GM19035 (cell line): ENCODE results near the gene SLC9A9.

Experiments used
- ATAC-seq: cut with Tn5 transposase; IDR thresholded peaks from one replicate; pipeline ENCODE4 v1.9.1; 2021; ENCODE audit not compliant: unreplicated experiment

Gene SLC9A9

GRCh38 chr3:143267989-143268388, 580.3 kb downstream of the SLC9A9 start:
- ATAC-seq: no peak

GRCh38 chr3:143266927-143267326, 581.3 kb downstream of the SLC9A9 start:
- ATAC-seq: no peak

DNA sequence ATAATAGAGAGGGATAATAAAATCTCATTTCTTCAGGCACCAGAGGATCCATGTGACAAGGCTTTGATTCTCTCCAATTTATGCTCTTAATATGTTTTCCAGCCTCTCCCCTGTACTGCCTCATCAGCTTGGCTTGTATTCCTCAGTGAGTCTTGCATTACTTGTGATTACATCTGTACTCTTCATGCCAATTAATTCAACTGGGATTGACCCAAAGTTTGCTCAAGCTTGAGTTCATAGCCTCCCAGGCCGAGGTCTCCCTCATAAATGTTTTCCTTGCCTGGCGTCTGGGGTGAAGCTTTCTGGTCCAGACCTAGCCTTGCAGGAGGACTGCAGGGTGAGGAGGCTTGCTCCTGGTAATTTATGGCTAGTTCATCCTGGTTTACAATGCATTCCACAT, 581.8 kb downstream of the SLC9A9 start:
- no peak for ATAC-seq

DNA sequence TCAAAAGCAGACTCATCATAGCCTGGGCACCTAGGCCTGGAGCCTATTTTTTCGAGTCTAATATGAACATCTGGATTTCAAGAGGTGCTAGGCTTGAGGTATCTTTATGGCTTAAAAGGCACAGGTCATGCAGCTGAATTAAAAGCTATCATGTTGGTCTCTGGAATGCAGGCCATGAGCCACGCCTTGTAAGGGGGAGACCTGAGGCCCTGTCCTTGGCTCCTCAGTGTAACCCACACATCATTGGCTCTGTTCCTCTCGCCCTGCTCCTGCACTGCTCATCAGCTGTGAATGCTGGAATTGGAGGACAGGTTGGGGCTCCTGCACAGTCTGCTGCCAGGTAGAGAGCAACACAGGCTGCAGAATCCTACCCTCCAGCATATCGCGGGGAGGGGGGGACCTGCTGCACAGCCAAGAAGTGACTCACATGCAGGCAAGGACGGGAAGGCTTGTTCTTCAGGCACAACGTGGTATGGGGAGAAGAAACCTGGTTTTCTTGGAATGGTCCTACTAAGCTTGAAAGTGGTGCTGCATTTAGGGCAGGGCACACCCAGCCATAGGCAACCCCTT, 582.7 kb downstream of the SLC9A9 start:
- ATAC-seq: no peak

- ATAC-seq: no peak
These were observed 584.3 kb downstream of the SLC9A9 start for GRCh38 chr3:143263852-143264513.

DNA sequence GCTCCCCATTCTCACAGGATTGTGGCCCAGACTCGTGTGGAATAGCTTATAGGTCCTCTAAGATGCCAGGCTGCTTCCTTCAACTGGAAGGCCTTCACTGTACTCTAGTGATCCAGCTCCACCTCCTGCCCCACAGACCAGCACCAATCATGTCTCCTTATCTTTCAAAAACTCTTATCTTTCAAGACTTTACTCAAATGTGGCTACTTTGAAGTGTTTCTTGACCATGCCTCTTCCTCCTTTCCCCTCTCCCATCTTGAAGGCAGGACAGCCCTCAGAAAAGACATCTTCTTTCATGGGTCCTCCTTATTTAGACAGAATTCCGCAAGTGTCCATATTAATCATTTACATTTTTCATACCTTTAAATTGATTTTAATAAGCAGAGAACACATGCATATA, 586.4 kb downstream of the SLC9A9 start:
- no peak for ATAC-seq

DNA sequence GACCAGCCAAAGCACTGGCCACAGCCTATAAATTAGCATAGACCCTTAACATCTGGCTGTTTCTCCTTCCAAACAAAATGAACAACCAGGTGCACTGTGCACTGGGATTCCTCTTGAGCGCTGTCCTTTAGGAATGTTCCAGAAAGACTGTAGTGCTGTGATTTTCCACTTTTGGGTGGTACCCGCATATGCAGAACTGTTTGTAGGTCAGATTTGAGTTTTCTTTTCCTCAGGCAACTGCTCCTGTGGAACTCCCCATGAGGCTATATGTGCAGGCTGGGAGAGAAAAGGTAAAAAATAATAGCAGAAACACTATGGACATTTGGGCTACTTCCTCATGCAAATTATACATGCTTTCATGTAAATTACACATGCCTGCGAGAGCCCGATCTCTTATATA, 589.6 kb downstream of the SLC9A9 start:
- ATAC-seq: no peak

DNA sequence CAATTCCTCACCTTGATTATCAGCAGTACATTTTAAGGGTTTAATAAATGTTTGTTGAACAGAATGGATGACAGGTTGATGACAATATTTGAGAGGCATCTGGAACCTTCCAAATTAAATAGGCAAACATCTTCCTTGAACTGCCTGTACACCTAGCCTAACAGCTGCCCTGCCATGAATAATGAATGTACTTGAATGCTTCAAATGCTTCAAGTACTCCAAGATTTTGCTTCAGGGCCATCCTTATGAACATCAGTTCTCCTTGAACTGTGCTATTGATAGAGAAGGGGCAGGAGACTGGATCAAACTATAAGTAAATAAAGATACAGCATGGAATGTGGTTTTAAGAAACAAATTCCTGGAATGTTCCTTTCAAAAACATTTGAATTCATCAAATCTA, 591.9 kb downstream of the SLC9A9 start:
- ATAC-seq: no peak

- ATAC-seq: no peak
These were observed 592.5 kb downstream of the SLC9A9 start for GRCh38 chr3:143255739-143256138.

DNA sequence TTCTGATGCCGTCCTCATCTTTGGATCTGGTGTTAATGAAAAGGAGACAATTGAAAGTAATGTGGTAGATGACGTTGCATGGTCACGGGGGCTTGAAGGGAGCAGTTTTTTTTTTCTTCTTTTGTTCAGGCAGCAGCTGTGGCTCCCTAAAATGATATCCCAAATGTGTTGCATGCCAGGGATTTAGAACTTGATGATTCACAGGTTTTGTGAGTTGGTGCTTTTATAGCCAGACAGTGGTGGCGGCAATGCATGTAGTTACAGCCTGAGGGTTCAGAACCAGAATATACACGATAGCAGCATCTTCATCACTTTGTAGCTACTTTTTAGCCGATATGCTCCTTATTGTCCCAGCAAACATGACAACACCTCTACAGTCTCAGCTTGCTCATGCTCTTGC, 595.3 kb downstream of the SLC9A9 start:
- ATAC-seq: no peak

DNA sequence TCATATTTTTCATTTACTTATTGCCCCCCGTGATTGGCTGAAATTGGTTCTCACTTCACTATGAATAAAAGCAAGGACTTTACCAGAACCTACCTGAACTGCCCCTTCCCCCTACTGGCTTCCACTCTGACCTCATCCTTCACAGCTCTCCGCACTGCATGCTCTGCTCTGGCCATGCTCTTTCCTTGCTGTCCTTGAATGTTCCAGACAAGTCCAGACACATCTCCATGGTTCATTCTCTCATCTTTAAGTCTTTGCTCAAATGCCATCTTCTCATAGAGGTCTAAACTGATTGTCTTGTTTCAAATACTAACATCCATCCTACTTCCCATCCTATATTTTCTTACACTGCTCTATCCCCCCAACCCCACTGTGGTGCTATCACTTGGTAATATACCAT, 599.3 kb downstream of the SLC9A9 start:
- ATAC-seq: no peak

DNA sequence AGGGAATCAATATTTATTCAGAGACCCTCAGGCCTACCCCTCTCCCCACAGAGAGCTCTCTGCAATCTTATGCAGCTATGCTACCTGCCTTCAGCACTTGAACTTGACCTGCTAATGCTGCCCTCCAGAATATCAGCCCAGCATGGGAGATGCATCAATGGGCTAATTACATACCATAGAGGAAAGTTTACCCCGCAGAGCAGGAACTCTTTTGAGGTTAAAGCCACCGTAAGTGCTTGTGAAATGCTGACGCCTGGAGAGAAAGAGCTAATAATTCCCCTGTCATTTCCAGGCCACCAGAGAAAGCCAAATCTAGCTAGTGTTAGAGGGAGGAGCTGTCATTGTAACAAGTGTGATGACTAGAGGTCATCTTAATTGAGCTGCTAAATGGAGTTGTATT, 601.2 kb downstream of the SLC9A9 start:
- no peak for ATAC-seq

DNA sequence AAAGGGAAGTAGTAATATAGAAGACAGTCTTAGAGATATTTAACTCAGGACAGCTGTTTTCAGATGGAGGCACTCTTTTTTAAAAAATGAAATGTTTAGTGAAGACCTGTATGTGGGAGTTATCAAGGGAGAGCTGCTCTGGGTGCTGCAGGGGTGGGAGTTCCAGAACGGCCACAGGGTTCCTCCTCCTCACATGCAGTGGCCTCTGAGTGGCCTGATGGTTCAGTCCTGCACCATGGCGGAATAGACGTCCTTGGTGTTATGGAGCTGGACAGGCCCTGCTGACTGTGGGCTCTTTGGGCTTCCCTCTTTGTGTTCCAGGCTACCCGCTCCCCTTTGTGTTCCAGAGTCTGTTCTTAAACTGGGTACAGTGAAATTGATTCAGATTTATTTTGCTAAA, 602.6 kb downstream of the SLC9A9 start:
- no peak for ATAC-seq

DNA sequence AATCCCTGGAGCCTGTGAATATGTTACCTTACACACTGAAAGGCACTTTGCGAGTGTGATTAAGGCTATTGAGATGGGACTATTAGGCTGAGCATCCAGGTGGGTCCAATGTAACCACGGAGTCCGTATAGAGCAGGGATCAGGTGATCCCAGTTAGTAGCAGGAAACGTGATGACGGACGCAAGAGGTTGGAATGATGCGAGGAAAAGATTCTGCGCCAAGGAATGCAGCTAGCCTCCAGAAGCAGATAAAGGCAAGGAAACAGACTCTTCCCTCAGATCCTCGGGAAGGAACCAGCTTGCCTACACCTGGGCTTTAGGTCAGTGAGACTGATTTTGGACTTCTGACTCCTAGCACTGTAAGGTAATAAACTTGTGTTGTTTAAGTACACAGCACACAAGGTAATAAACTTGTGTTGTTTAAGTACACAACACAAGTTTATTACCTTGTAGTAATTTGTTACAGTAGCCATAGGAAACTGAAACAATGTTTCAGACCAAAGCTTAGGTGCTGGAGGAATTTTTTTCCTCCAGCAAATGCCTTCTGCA, 603.7 kb downstream of the SLC9A9 start:
- no peak for ATAC-seq

DNA sequence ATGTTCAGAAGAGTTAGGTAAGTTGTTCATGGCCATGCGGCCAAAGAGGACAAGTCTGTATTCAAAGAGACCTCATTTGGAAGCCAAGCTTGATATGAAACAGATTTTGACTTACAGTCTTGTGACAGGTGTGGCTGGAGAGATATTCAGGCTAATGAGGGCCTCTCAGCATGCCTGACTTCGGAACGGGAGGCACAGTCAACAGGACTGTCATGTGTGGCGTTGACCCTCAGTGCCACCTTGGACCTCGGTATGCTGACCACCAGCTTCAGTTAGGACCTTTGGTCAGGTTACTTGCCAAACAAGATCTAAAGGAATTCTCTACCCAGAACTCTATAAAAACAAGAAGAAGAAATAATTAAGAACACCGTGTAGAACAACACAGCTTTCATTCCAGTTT, 604.6 kb downstream of the SLC9A9 start:
- no peak for ATAC-seq

- no peak for ATAC-seq
These were observed 605.6 kb downstream of the SLC9A9 start for GRCh38 chr3:143242691-143243090.

DNA sequence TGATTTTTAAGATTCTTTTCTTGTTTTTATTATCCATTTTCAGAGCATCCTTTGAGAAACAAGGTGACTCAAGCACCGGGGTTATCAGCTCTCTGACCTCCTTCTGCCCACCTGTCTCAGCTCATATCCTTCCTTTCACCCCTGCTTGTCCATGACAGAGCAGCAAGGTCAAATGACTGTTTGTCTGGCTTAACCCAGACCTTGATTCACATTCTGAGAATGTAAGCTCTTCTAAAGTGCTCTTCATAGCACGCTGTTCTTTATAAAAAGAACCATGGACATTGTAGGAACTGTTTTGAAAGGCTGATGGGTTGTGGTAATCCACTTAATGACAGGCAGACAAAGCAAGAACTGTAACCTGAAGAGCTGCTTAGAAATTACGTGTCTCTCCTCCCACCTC, 606.2 kb downstream of the SLC9A9 start:
- no peak for ATAC-seq

DNA sequence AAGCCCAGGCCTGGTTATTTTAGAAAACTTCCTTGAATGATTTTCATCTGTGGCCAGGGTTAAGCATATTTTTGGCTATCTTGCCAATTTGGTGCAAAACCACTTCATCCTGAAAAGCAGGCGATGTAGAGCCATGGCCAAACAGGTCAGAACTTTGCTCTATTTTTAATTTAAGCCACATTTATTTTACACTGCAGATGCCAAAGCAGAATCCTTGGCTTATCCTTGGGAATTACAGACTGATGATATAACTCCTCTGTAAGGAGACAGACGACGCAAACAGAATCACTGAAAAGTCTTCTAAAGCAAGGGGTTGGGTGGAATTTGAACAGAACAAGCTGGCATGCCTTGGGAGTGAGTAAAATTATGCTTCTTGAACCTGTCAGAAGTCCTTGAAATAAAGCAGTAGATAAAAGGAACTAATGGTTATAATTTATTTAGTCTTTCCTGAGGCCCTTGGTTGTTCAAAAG, 606.8 kb downstream of the SLC9A9 start:
- no peak for ATAC-seq

DNA sequence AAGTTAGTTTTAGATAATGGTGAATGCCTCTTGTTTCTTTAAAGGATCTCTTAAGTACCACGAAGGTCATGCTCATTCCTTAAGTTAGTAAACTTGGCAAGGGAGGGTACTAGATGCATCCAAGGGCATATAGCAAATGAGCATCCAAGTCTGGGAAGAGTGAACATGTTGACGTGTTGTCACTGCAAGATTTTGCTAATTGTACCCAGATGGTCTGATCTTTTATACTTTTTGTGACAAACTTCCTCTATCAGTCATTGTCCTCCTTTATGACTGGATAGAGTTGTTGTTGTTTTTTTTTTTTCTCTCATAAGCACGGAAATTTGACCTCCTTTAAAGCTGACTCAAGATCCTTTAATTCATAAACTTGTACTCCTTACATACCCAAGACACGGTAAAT, 607.4 kb downstream of the SLC9A9 start:
- ATAC-seq: no peak

- no peak for ATAC-seq
These were observed 609.2 kb downstream of the SLC9A9 start for GRCh38 chr3:143239031-143239430.

GRCh38 chr3:143237077-143237627, 611.1 kb downstream of the SLC9A9 start:
- no peak for ATAC-seq

GRCh38 chr3:143236226-143236964, 611.9 kb downstream of the SLC9A9 start:
- ATAC-seq: no peak
